Panc1 (cell line): Measurements from ENCODE around the gene SCRG1. TPM values are rescaled to one million over a fixed set of nuclear protein-coding genes. Genes with fewer than 3 reads are reported as not detected.

ENCODE experiments used
- ATAC-seq: fragments of 200-7000 bp; cut with Tn5 transposase; 2 replicates; pipeline ENCODE4 v1.9.1; 2020; ENCODE audit warnings: mild to moderate bottlenecking, moderate library complexity
- BruUV-seq: library from RNA; stranded (reverse); fragments of 400-500 nt; replicated peaks from 2 replicates; lab custom pipeline; 2021; lab: Mats Ljungman, UMichigan
- CTCF ChIA-PET: fragments of 300-600 bp; sonication (Branson Sonifier 250); formaldehyde crosslinking; loops from one replicate; lab custom pipeline; 2022; ENCODE audit warnings: antibody characterized with exemption; lab: Charles Lee
- POLR2A ChIA-PET: fragments of 300-600 bp; sonication (Branson Sonifier 250); formaldehyde crosslinking; loops from one replicate; lab custom pipeline; 2022; ENCODE audit warnings: antibody characterized with exemption; lab: Charles Lee
- DNase-seq: peaks from one replicate; pipeline ENCODE4 v3.0.0-alpha.2; 2010; ENCODE audit warnings: low read depth, low spot score
- H3K27ac ChIP-seq: 2 replicates; pipeline ENCODE4 v1.5.1; 2011; ENCODE audit warnings: mild to moderate bottlenecking, low read length, inconsistent platforms
- H3K27me3 ChIP-seq: fragments of 200-500 bp; sonication (Bioruptor generic); 2 replicates; pipeline ENCODE4 v1.6.0; 2014; ENCODE audit warnings: low read length, inconsistent platforms; ENCODE audit not compliant: control insufficient read depth, insufficient read depth
- H3K36me3 ChIP-seq: fragments of 200-500 bp; sonication (Bioruptor generic); 2 replicates; pipeline ENCODE4 v1.5.1; 2014; ENCODE audit warnings: inconsistent platforms, mild to moderate bottlenecking, low read length, moderate library complexity; ENCODE audit not compliant: control insufficient read depth, insufficient read depth
- H3K4me1 ChIP-seq: 2 replicates; pipeline ENCODE4 v1.5.1; 2011; ENCODE audit warnings: inconsistent platforms, mild to moderate bottlenecking, low read length, moderate library complexity; ENCODE audit not compliant: control insufficient read depth, insufficient read depth
- H3K4me3 ChIP-seq, 2 experiments: 2 replicates each; pipeline ENCODE4 v1.5.1; 2011 to 2012; ENCODE audit warnings: low read depth in 2 of 2, low read length in 2 of 2, mild to moderate bottlenecking in 2 of 2, inconsistent platforms in 1 of 2, moderate library complexity in 1 of 2
- H3K9me3 ChIP-seq: fragments of 200-500 bp; sonication (Bioruptor generic); 2 replicates; pipeline ENCODE4 v1.5.1; 2014; ENCODE audit warnings: low read depth, mild to moderate bottlenecking, inconsistent platforms, low read length, moderate library complexity; ENCODE audit not compliant: control insufficient read depth, insufficient read depth
- POLR2AphosphoS5 ChIP-seq: IDR thresholded peaks from 2 replicates; pipeline ENCODE4 v1.6.1; 2012; ENCODE audit warnings: mild to moderate bottlenecking, low read depth, low read length, moderate library complexity
- SIN3A ChIP-seq: IDR thresholded peaks from 2 replicates; pipeline ENCODE4 v1.6.1; 2012; ENCODE audit warnings: low read depth, mild to moderate bottlenecking, low read length, moderate library complexity, borderline replicate concordance; ENCODE audit not compliant: insufficient read depth
- TCF7L2 ChIP-seq: IDR thresholded peaks from 2 replicates; pipeline ENCODE4 v1.6.1; 2011; ENCODE audit warnings: mild to moderate bottlenecking, low read depth, low read length, inconsistent platforms
- in situ Hi-C: cut with HindIII; loops from 2 replicates; pipeline ENCODE4 v1.10.0; 2016; ENCODE audit warnings: low sequenced_read_pairs, low pct_unique_long_range_greater_than_20kb
- intact Hi-C: fragments of 100-400 bp; cut with micrococcal nuclease; formaldehyde crosslinking; loops from one replicate; pipeline ENCODE4 v1.10.0; 2022; ENCODE audit not compliant: unreplicated experiment
- total RNA-seq: library from RNA; stranded (reverse); gene quantifications from one replicate; pipeline ENCODE4 v1.2.1, GENCODE V29; 2021; ENCODE audit not compliant: unreplicated experiment
- TF ChIP-seq, protein P1 (sequence below): fragments of 450-650 bp; IDR thresholded peaks from 2 replicates; pipeline ENCODE4 v1.5.1; 2017; ENCODE audit warnings: mild to moderate bottlenecking
- TF ChIP-seq, protein P2 (sequence below), 2 experiments: IDR thresholded peaks; 2 replicates each; pipeline ENCODE4 v1.6.1; 2011 to 2012; ENCODE audit warnings: low read depth in 2 of 2, control low read depth in 1 of 2, low read length in 1 of 2, mild to moderate bottlenecking in 1 of 2, moderate library complexity in 1 of 2; ENCODE audit not compliant: insufficient read depth in 1 of 2

Gene SCRG1
- total RNA-seq, 1 experiment from 2014 or later = not detected

DNA sequence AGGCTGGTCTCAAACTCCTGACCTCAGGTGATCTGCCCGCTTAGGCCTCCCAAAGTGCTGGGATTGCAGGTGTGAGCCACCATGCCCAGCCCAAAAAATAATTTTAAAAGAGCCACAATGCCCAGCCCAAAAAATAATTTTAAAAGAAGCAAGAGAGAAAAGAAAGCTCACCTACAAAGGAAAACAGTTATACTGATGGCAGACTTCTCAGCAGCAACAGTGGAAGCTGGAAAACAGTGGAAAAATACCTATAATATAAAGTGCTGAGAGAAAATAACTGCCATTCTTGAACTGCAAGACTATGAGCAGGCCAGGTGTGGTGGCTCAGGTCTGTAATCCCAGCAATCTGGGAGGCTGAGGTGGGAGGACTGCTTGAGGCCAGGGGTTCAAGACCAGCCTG is 51.4 kb downstream of the SCRG1 start:
- Histone ChIP-seq H3K9me3 (no peaks in the 10 kb centered on the region), H3K4me3 (no peak overlapping the region), H3K27ac (no peak overlapping the region), H3K27me3 (no peaks in the 10 kb centered on the region), H3K4me1 (no peaks in the 10 kb centered on the region), H3K36me3 (no peaks in the 10 kb centered on the region)
- ATAC-seq (no peak), DNase-seq (no peak)
- intact Hi-C loops = no loop called here
- TF ChIP-seq, protein P1, sequence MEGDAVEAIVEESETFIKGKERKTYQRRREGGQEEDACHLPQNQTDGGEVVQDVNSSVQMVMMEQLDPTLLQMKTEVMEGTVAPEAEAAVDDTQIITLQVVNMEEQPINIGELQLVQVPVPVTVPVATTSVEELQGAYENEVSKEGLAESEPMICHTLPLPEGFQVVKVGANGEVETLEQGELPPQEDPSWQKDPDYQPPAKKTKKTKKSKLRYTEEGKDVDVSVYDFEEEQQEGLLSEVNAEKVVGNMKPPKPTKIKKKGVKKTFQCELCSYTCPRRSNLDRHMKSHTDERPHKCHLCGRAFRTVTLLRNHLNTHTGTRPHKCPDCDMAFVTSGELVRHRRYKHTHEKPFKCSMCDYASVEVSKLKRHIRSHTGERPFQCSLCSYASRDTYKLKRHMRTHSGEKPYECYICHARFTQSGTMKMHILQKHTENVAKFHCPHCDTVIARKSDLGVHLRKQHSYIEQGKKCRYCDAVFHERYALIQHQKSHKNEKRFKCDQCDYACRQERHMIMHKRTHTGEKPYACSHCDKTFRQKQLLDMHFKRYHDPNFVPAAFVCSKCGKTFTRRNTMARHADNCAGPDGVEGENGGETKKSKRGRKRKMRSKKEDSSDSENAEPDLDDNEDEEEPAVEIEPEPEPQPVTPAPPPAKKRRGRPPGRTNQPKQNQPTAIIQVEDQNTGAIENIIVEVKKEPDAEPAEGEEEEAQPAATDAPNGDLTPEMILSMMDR = no peak
- in situ Hi-C loops = no loop called here
- no TSS peak for BruUV-seq
- ChIA-PET POLR2A (no interaction called here), CTCF (no interaction called here)

DNA sequence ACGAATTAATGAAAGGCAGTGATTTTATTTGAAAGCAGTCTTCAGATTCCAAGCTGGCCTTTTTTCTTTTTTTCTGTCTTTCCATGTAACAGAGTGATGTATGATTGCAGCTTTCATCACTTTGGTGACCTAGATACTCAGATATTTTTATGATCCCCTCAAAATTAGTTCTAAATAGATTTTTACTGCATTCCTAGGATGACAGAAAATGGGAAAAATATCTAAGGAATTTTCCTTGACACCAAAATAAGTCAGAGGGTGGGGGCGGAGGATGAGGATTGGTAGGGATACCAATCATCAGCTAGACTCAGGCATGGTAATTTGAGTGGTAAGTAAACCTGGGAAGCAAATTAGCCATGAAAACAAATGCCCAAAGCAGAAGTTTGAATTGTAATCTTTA is 52.8 kb downstream of the SCRG1 start:
- no peak for TF ChIP-seq SIN3A
- TF ChIP-seq POLR2AphosphoS5 = no peak
- TF ChIP-seq, protein P1 = no peak
- TF ChIP-seq TCF7L2 = no peak
- TF ChIP-seq, protein P2, sequence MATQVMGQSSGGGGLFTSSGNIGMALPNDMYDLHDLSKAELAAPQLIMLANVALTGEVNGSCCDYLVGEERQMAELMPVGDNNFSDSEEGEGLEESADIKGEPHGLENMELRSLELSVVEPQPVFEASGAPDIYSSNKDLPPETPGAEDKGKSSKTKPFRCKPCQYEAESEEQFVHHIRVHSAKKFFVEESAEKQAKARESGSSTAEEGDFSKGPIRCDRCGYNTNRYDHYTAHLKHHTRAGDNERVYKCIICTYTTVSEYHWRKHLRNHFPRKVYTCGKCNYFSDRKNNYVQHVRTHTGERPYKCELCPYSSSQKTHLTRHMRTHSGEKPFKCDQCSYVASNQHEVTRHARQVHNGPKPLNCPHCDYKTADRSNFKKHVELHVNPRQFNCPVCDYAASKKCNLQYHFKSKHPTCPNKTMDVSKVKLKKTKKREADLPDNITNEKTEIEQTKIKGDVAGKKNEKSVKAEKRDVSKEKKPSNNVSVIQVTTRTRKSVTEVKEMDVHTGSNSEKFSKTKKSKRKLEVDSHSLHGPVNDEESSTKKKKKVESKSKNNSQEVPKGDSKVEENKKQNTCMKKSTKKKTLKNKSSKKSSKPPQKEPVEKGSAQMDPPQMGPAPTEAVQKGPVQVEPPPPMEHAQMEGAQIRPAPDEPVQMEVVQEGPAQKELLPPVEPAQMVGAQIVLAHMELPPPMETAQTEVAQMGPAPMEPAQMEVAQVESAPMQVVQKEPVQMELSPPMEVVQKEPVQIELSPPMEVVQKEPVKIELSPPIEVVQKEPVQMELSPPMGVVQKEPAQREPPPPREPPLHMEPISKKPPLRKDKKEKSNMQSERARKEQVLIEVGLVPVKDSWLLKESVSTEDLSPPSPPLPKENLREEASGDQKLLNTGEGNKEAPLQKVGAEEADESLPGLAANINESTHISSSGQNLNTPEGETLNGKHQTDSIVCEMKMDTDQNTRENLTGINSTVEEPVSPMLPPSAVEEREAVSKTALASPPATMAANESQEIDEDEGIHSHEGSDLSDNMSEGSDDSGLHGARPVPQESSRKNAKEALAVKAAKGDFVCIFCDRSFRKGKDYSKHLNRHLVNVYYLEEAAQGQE (IDR thresholded peaks at IDR 0.05; ENCODE audit: insufficient read depth in 1 of 2, low read depth in 2 of 2, low read length in 1 of 2) = no peak
- intact Hi-C loops (no loop called here), in situ Hi-C loops (no loop called here)
- Histone ChIP-seq H3K4me3 (no peak overlapping the region), H3K4me1 (no peaks in the 10 kb centered on the region), H3K9me3 (no peaks in the 10 kb centered on the region), H3K27me3 (no peaks in the 10 kb centered on the region), H3K27ac (no peak overlapping the region), H3K36me3 (no peaks in the 10 kb centered on the region)
- BruUV-seq = no TSS peak
- ATAC-seq (no peak), DNase-seq (no peak)
- POLR2A ChIA-PET = interaction anchor here (0.6 kb wide), 1 partner anchor 10 kb away, joined by 3 read pairs; no protein-coding TSS in a partner anchor
- CTCF ChIA-PET = no interaction called here

DNA sequence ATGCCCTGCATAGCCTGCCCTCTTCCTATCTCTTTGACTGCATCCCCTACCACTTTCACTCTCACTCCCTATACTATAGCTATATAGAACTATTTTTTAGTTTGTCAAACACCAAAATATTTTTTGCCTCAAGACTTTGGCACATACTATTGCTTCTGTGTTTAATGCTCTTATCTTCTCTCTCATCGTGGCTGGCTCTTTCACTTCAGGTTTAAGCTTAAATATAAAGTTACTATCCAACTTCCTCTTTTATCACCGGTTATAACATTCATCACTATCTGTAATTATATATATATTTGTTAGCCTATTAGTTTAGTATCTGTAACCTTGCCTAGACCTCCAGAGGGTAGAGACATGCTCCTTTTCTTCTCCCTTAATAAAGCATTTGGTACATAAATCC is 53.3 kb downstream of the SCRG1 start:
- BruUV-seq = no TSS peak
- Histone ChIP-seq H3K36me3 (no peaks in the 10 kb centered on the region), H3K9me3 (no peaks in the 10 kb centered on the region), H3K27me3 (no peaks in the 10 kb centered on the region), H3K4me3 (no peak overlapping the region), H3K27ac (no peak overlapping the region), H3K4me1 (no peaks in the 10 kb centered on the region)
- intact Hi-C loops = no loop called here
- ChIA-PET POLR2A (interaction anchor here (0.6 kb wide), 1 partner anchor 9 kb away, joined by 3 read pairs; no protein-coding TSS in a partner anchor), CTCF (no interaction called here)
- in situ Hi-C loops = no loop called here
- TF ChIP-seq, protein P1 = no peak
- no peak for TF ChIP-seq POLR2AphosphoS5
- no peak for TF ChIP-seq TCF7L2
- TF ChIP-seq, protein P2 (IDR thresholded peaks at IDR 0.05; ENCODE audit: insufficient read depth in 1 of 2, low read depth in 2 of 2, low read length in 1 of 2) = no peak
- TF ChIP-seq SIN3A = no peak
- DNase-seq (no peak), ATAC-seq (no peak)
